Panc1 (cell line): ENCODE measurements around the gene WFDC10A. TPM values are rescaled to one million over a fixed set of nuclear protein-coding genes. Genes with fewer than 3 reads are reported as not detected.
"Not testable (repeated sequence)": the region's sequence is repeated elsewhere in the genome, so short reads cannot be mapped to it uniquely, and the experiment has no call there.

ENCODE experiments used
- ATAC-seq: fragments of 200-7000 bp; cut with Tn5 transposase; 2 replicates; pipeline ENCODE4 v1.9.1; 2020; ENCODE audit warnings: mild to moderate bottlenecking, moderate library complexity
- BruUV-seq: library from RNA; stranded (reverse); fragments of 400-500 nt; replicated peaks from 2 replicates; lab custom pipeline; 2021; lab: Mats Ljungman, UMichigan
- CTCF ChIA-PET: fragments of 300-600 bp; sonication (Branson Sonifier 250); formaldehyde crosslinking; loops from one replicate; lab custom pipeline; 2022; ENCODE audit warnings: antibody characterized with exemption; lab: Charles Lee
- POLR2A ChIA-PET: fragments of 300-600 bp; sonication (Branson Sonifier 250); formaldehyde crosslinking; loops from one replicate; lab custom pipeline; 2022; ENCODE audit warnings: antibody characterized with exemption; lab: Charles Lee
- DNase-seq: peaks from one replicate; pipeline ENCODE4 v3.0.0-alpha.2; 2010; ENCODE audit warnings: low read depth, low spot score
- H3K27ac ChIP-seq: 2 replicates; pipeline ENCODE4 v1.5.1; 2011; ENCODE audit warnings: mild to moderate bottlenecking, low read length, inconsistent platforms
- H3K27me3 ChIP-seq: fragments of 200-500 bp; sonication (Bioruptor generic); 2 replicates; pipeline ENCODE4 v1.6.0; 2014; ENCODE audit warnings: low read length, inconsistent platforms; ENCODE audit not compliant: control insufficient read depth, insufficient read depth
- H3K36me3 ChIP-seq: fragments of 200-500 bp; sonication (Bioruptor generic); 2 replicates; pipeline ENCODE4 v1.5.1; 2014; ENCODE audit warnings: inconsistent platforms, mild to moderate bottlenecking, low read length, moderate library complexity; ENCODE audit not compliant: control insufficient read depth, insufficient read depth
- H3K4me1 ChIP-seq: 2 replicates; pipeline ENCODE4 v1.5.1; 2011; ENCODE audit warnings: inconsistent platforms, mild to moderate bottlenecking, low read length, moderate library complexity; ENCODE audit not compliant: control insufficient read depth, insufficient read depth
- H3K4me3 ChIP-seq, 2 experiments: 2 replicates each; pipeline ENCODE4 v1.5.1; 2011 to 2012; ENCODE audit warnings: low read depth in 2 of 2, low read length in 2 of 2, mild to moderate bottlenecking in 2 of 2, inconsistent platforms in 1 of 2, moderate library complexity in 1 of 2
- H3K9me3 ChIP-seq: fragments of 200-500 bp; sonication (Bioruptor generic); 2 replicates; pipeline ENCODE4 v1.5.1; 2014; ENCODE audit warnings: low read depth, mild to moderate bottlenecking, inconsistent platforms, low read length, moderate library complexity; ENCODE audit not compliant: control insufficient read depth, insufficient read depth
- CTCF ChIP-seq: fragments of 450-650 bp; IDR thresholded peaks from 2 replicates; pipeline ENCODE4 v1.5.1; 2017; ENCODE audit warnings: mild to moderate bottlenecking
- POLR2AphosphoS5 ChIP-seq: IDR thresholded peaks from 2 replicates; pipeline ENCODE4 v1.6.1; 2012; ENCODE audit warnings: mild to moderate bottlenecking, low read depth, low read length, moderate library complexity
- REST ChIP-seq, 2 experiments: IDR thresholded peaks; 2 replicates each; pipeline ENCODE4 v1.6.1; 2011 to 2012; ENCODE audit warnings: low read depth in 2 of 2, control low read depth in 1 of 2, low read length in 1 of 2, mild to moderate bottlenecking in 1 of 2, moderate library complexity in 1 of 2; ENCODE audit not compliant: insufficient read depth in 1 of 2
- SIN3A ChIP-seq: IDR thresholded peaks from 2 replicates; pipeline ENCODE4 v1.6.1; 2012; ENCODE audit warnings: low read depth, mild to moderate bottlenecking, low read length, moderate library complexity, borderline replicate concordance; ENCODE audit not compliant: insufficient read depth
- TCF7L2 ChIP-seq: IDR thresholded peaks from 2 replicates; pipeline ENCODE4 v1.6.1; 2011; ENCODE audit warnings: mild to moderate bottlenecking, low read depth, low read length, inconsistent platforms
- in situ Hi-C: cut with HindIII; loops from 2 replicates; pipeline ENCODE4 v1.10.0; 2016; ENCODE audit warnings: low sequenced_read_pairs, low pct_unique_long_range_greater_than_20kb
- intact Hi-C: fragments of 100-400 bp; cut with micrococcal nuclease; formaldehyde crosslinking; loops from one replicate; pipeline ENCODE4 v1.10.0; 2022; ENCODE audit not compliant: unreplicated experiment
- total RNA-seq: library from RNA; stranded (reverse); gene quantifications from one replicate; pipeline ENCODE4 v1.2.1, GENCODE V29; 2021; ENCODE audit not compliant: unreplicated experiment

The WFDC10A gene
- total RNA-seq, 1 experiment from 2014 or later: not detected

- intact Hi-C loops: no loop called here
- no peak for TF ChIP-seq REST (IDR thresholded peaks at IDR 0.05; ENCODE audit: insufficient read depth in 1 of 2, low read depth in 2 of 2, low read length in 1 of 2)
- TF ChIP-seq POLR2AphosphoS5: no peak
- no peak for TF ChIP-seq SIN3A
- TF ChIP-seq CTCF: no peak
- TF ChIP-seq TCF7L2: no peak
- Histone ChIP-seq H3K27ac (no peak overlapping the region), H3K9me3 (no peaks in the 10 kb centered on the region), H3K36me3 (no peaks in the 10 kb centered on the region), H3K4me3 (no peak overlapping the region), H3K27me3 (peaks cover 9% of the 10 kb centered on the region), H3K4me1 (no peaks in the 10 kb centered on the region)
- in situ Hi-C loops: no loop called here
- POLR2A ChIA-PET: no interaction called here
- CTCF ChIA-PET: no interaction called here
- DNase-seq: no peak
- ATAC-seq: no peak
- BruUV-seq: no TSS peak
Observed at GRCh38 chr20:45583502-45583901, 46.0 kb upstream of the WFDC10A start.

GRCh38 chr20:45584294-45584693 lies 45.2 kb upstream of the WFDC10A start:
- CTCF ChIA-PET, BruUV-seq: not testable (repeated sequence)

GRCh38 chr20:45585986-45586385 lies 43.6 kb upstream of the WFDC10A start:
- BruUV-seq, DNase-seq, POLR2A ChIA-PET, H3K27me3 ChIP-seq, H3K9me3 ChIP-seq, H3K36me3 ChIP-seq, H3K4me1 ChIP-seq, H3K27ac ChIP-seq, CTCF ChIA-PET, H3K4me3 ChIP-seq, ATAC-seq, in situ Hi-C loops, intact Hi-C loops: not testable (repeated sequence)

More at GRCh38 chr20:45584294-45584693, 45.2 kb upstream of the WFDC10A start:
- DNase-seq, H3K4me3 ChIP-seq, H3K27me3 ChIP-seq, ATAC-seq, H3K9me3 ChIP-seq, in situ Hi-C loops, H3K27ac ChIP-seq, H3K4me1 ChIP-seq, H3K36me3 ChIP-seq, POLR2A ChIA-PET, intact Hi-C loops: not testable (repeated sequence)
